Epithelial cell of esophagus (primary cell): ENCODE data around the gene AGBL3.
"Not testable (repeated sequence)": the region's sequence is repeated elsewhere in the genome, so short reads cannot be mapped to it uniquely, and the experiment has no call there.

Source experiments
- DNase-seq: peaks from one replicate; pipeline ENCODE4 v3.0.0; 2010; ENCODE audit warnings: low read depth
- H3K4me3 ChIP-seq: 2 replicates; pipeline ENCODE4 v1.5.1; 2011; ENCODE audit warnings: mild to moderate bottlenecking, low read length, control low read depth
- CTCF ChIP-seq: IDR thresholded peaks from 2 replicates; pipeline ENCODE4 v1.5.1; 2011; ENCODE audit warnings: low read depth, mild to moderate bottlenecking, low read length, control low read depth, inconsistent platforms; ENCODE audit not compliant: insufficient read depth; ENCODE audit errors: missing control alignments

The AGBL3 gene

GRCh38 chr7:134997214-134997885, 11.0 kb downstream of the AGBL3 start:
- TF ChIP-seq CTCF = no peak
- no peak for DNase-seq
- no peak overlapping the region for H3K4me3 ChIP-seq

GRCh38 chr7:134999136-134999535, 12.8 kb downstream of the AGBL3 start:
- DNase-seq = no peak
- no peak for TF ChIP-seq CTCF
- no peak overlapping the region for H3K4me3 ChIP-seq

GRCh38 chr7:135001390-135002165, 15.3 kb downstream of the AGBL3 start:
- TF ChIP-seq CTCF = no peak
- no peak overlapping the region for H3K4me3 ChIP-seq
- DNase-seq = no peak

GRCh38 chr7:135012229-135012628, 25.9 kb downstream of the AGBL3 start:
- no peak for TF ChIP-seq CTCF
- DNase-seq = no peak
- no peak overlapping the region for H3K4me3 ChIP-seq

- H3K4me3 ChIP-seq = no peak overlapping the region
- no peak for TF ChIP-seq CTCF
- no peak for DNase-seq
These were observed 37.3 kb downstream of the AGBL3 start for GRCh38 chr7:135023622-135024021.

GRCh38 chr7:135035252-135035651, 48.9 kb downstream of the AGBL3 start:
- DNase-seq = no peak
- TF ChIP-seq CTCF = no peak
- no peak overlapping the region for H3K4me3 ChIP-seq

- not testable (repeated sequence) for DNase-seq, H3K4me3 ChIP-seq
These were observed 80.7 kb downstream of the AGBL3 start for GRCh38 chr7:135067017-135067416.
